GM21526 (cell line): Measurements from ENCODE around the gene ALK.

ENCODE experiments used
- ATAC-seq: cut with Tn5 transposase; IDR thresholded peaks from one replicate; pipeline ENCODE4 v1.9.1; 2021; ENCODE audit warnings: moderate library complexity; ENCODE audit not compliant: unreplicated experiment, low FRiP score

ALK gene

GRCh38 chr2:29394311-29394980 is 526.9 kb downstream of the ALK start:
- ATAC-seq, result no peak

GRCh38 chr2:29393676-29394075 is 527.7 kb downstream of the ALK start:
- no peak for ATAC-seq

GRCh38 chr2:29392774-29393173 is 528.6 kb downstream of the ALK start:
- no peak for ATAC-seq

- ATAC-seq, result no peak
Measured at GRCh38 chr2:29390136-29390535, 531.2 kb downstream of the ALK start.

GRCh38 chr2:29389686-29390085 is 531.7 kb downstream of the ALK start:
- ATAC-seq, result no peak

GRCh38 chr2:29388071-29388470 is 533.3 kb downstream of the ALK start:
- ATAC-seq, result no peak

- no peak for ATAC-seq
Measured at GRCh38 chr2:29382486-29382885, 538.9 kb downstream of the ALK start.

- no peak for ATAC-seq
Measured at GRCh38 chr2:29377788-29378187, 543.6 kb downstream of the ALK start.

GRCh38 chr2:29376541-29376940 is 544.8 kb downstream of the ALK start:
- no peak for ATAC-seq

GRCh38 chr2:29375843-29376242 is 545.5 kb downstream of the ALK start:
- no peak for ATAC-seq

GRCh38 chr2:29374823-29375222 is 546.6 kb downstream of the ALK start:
- ATAC-seq, result no peak

GRCh38 chr2:29373870-29374269 is 547.5 kb downstream of the ALK start:
- no peak for ATAC-seq

GRCh38 chr2:29372185-29372584 is 549.2 kb downstream of the ALK start:
- ATAC-seq, result no peak

- no peak for ATAC-seq
Measured at GRCh38 chr2:29370581-29371125, 550.7 kb downstream of the ALK start.

GRCh38 chr2:29370173-29370572 is 551.2 kb downstream of the ALK start:
- ATAC-seq, result no peak

GRCh38 chr2:29368659-29369040 is 552.7 kb downstream of the ALK start:
- no peak for ATAC-seq

GRCh38 chr2:29367986-29368658 is 553.3 kb downstream of the ALK start:
- no peak for ATAC-seq

- ATAC-seq, result no peak
Measured at GRCh38 chr2:29363111-29363510, 558.3 kb downstream of the ALK start.

- ATAC-seq, result no peak
Measured at GRCh38 chr2:29361231-29361630, 560.2 kb downstream of the ALK start.

- ATAC-seq, result no peak
Measured at GRCh38 chr2:29360016-29360784, 561.2 kb downstream of the ALK start.

GRCh38 chr2:29353403-29353991 is 567.9 kb downstream of the ALK start:
- ATAC-seq, result no peak
